ENCODE results near the gene MS4A4E.

Gene MS4A4E

GRCh38 chr11:60150279-60150678 is 92.7 kb downstream of the MS4A4E start:
- H3K4me3 ChIP-seq (ENCODE audit: low read depth, low read length) = no peak overlapping the region
- TF ChIP-seq CTCF (IDR thresholded peaks at IDR 0.05; ENCODE audit: insufficient read depth, low read depth, low read length, missing control alignments) = no peak

More at GRCh38 chr11:60150279-60150678, 92.7 kb downstream of the MS4A4E start:
- DNase-seq (ENCODE audit: low read depth) = no peak

All from GM12865 (cell line).